Measurements from ENCODE around the gene DYNLT1. TPM values are rescaled to one million over a fixed set of nuclear protein-coding genes. Genes with fewer than 3 reads are reported as not detected.
"Not testable (repeated sequence)": the region's sequence is repeated elsewhere in the genome, so short reads cannot be mapped to it uniquely, and the experiment has no call there.

Gene DYNLT1
- total RNA-seq, 3 donors from 2014 or later (not counting 1 experiment from before 2014, with no cell fraction given) = 85.7 to 106 (median 86.8) TPM

DNA sequence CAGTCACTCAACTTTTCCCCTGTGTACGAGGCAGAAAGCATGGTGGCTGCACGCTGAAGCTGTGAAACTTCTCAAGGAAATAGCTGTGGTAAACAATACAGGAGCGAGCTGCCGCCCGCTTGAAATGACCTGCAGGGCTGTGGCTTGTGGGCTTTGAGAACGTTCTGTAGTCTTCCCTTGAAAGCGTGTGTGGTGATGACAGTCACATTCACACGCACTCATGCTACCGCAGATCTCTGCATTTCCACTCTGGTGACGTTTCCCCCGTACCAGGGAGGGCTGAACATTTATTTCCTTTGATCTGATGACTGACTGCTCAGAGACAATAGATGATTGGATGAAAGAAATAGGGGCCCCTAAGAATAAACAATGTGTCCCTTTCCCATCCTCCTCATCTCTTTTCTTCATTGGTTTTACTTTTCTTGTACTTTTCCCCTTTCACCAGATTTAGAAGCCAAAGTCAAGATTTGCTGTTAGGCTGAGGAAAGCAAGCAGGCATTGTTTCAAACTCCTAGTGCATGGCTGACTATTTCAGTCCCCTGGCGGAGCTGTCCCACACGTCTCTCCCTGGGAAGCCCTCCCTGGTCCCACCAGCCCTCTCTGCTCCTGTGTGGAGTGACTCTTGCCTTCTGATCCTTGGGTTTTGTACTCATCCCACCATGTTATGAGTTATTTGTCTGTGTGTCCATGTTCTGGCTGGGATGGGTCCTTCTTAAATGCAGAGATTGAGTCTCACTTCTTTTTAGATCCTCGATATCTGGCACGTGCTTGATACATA is 9.2 kb upstream of the DYNLT1 start:
- 16% methylated on average over 15 of the region's 15 CpGs for WGBS (ENCODE audit: insufficient coverage)

DNA sequence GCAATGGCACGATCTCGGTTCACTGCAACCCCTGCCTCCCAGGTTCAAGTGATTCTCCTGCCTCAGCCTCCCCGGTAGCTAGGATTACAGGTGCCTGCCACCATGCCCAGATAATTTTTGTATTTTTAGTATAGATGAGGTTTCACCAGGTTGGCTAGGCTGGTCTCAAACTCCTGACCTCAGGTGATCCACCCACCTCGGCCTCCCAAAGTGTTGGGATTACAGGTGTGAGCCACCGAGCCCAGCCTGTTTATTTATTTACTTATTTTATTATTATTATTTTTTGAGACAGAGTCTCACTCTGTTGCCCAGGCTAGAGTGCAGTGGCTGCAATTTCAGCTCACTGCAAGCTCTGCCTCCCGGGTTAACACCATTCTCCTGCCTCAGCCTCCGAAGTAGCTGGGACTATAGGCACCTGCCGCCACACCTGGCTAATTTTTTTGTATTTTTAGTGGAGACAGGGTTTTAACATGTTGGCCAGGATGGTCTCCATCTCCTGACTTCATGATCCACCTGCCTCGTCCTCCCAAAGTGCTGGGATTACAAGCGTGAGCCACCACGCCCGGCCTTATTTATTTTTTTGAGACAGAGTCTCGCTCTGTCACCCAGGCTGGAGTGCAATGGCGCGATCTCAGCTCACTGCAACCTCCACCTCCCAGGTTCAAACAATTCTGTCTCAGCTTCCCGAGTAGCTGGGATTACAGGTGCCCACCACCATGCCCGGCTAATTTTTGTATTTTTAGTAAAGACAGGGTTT is 7.6 kb upstream of the DYNLT1 start:
- Mint-ChIP-seq H3K27ac (peak overlapping the region; percentile 96 to 99), H3K4me3 (peak overlapping the region; percentile 80), H3K4me1 (peaks cover 65 to 67% of the 10 kb centered on the region in 2 donors)
- intact Hi-C loops (cut with micrococcal nuclease) = loop anchor here (2.0 to 10.0 kb wide), 6 partner anchors 85 to 1323 kb away; no protein-coding TSS in a partner anchor
- H3K27me3 Mint-ChIP-seq (ENCODE audit: low read depth in 2 of 2); ATAC-seq; H3K36me3 ChIP-seq (ENCODE audit: control insufficient read depth, insufficient read depth, low read length); H3K9me3 Mint-ChIP-seq; H3K27me3 ChIP-seq (ENCODE audit: control insufficient read depth, insufficient read depth, low read length); H3K4me3 ChIP-seq (ENCODE audit: low read length); H3K36me3 Mint-ChIP-seq; H3K9me3 ChIP-seq (ENCODE audit: control insufficient read depth, insufficient read depth, low read length): not testable (repeated sequence)
- Histone ChIP-seq H3K27ac (ENCODE audit: low read length) (peak overlapping the region; percentile 98), H3K4me1 (ENCODE audit: control insufficient read depth, insufficient read depth, low read length) (peaks cover 75% of the 10 kb centered on the region)
- peak in 1 of 2 donors; percentile 10 for DNase-seq
- WGBS (ENCODE audit: insufficient coverage) = 71% methylated on average over 15 of the region's 17 CpGs

More for the DNA sequence above, 9.2 kb upstream of the DYNLT1 start:
- Histone ChIP-seq H3K36me3 (ENCODE audit: control insufficient read depth, insufficient read depth, low read length) (peaks cover 9% of the 10 kb centered on the region), H3K4me1 (ENCODE audit: control insufficient read depth, insufficient read depth, low read length) (peaks cover 73% of the 10 kb centered on the region), H3K9me3 (ENCODE audit: control insufficient read depth, insufficient read depth, low read length) (no peaks in the 10 kb centered on the region), H3K27me3 (ENCODE audit: control insufficient read depth, insufficient read depth, low read length) (no peaks in the 10 kb centered on the region), H3K27ac (ENCODE audit: low read length) (peak overlapping the region; percentile 98), H3K4me3 (ENCODE audit: low read length) (no peak overlapping the region)
- H3K9me3 Mint-ChIP-seq = no peaks in the 10 kb centered on the region
- H3K4me3 Mint-ChIP-seq = peak overlapping the region; percentile 80
- H3K4me1 Mint-ChIP-seq = peaks cover 61 to 63% of the 10 kb centered on the region in 2 donors
- DNase-seq = peak; percentile 81 to 98
- intact Hi-C loops (cut with micrococcal nuclease) = loop anchor here (1.0 to 10.0 kb wide), 8 partner anchors 34 to 1321 kb away; no protein-coding TSS in a partner anchor
- H3K27me3 Mint-ChIP-seq (ENCODE audit: low read depth in 2 of 2) = no peaks in the 10 kb centered on the region
- H3K36me3 Mint-ChIP-seq = no peaks in the 10 kb centered on the region
- ATAC-seq = peak; percentile 65 to 84 (median 81)
- TF ChIP-seq, protein P1, sequence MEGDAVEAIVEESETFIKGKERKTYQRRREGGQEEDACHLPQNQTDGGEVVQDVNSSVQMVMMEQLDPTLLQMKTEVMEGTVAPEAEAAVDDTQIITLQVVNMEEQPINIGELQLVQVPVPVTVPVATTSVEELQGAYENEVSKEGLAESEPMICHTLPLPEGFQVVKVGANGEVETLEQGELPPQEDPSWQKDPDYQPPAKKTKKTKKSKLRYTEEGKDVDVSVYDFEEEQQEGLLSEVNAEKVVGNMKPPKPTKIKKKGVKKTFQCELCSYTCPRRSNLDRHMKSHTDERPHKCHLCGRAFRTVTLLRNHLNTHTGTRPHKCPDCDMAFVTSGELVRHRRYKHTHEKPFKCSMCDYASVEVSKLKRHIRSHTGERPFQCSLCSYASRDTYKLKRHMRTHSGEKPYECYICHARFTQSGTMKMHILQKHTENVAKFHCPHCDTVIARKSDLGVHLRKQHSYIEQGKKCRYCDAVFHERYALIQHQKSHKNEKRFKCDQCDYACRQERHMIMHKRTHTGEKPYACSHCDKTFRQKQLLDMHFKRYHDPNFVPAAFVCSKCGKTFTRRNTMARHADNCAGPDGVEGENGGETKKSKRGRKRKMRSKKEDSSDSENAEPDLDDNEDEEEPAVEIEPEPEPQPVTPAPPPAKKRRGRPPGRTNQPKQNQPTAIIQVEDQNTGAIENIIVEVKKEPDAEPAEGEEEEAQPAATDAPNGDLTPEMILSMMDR (IDR thresholded peaks at IDR 0.05) = no peak
- H3K27ac Mint-ChIP-seq = peak overlapping the region; percentile 96 to 99

DNA sequence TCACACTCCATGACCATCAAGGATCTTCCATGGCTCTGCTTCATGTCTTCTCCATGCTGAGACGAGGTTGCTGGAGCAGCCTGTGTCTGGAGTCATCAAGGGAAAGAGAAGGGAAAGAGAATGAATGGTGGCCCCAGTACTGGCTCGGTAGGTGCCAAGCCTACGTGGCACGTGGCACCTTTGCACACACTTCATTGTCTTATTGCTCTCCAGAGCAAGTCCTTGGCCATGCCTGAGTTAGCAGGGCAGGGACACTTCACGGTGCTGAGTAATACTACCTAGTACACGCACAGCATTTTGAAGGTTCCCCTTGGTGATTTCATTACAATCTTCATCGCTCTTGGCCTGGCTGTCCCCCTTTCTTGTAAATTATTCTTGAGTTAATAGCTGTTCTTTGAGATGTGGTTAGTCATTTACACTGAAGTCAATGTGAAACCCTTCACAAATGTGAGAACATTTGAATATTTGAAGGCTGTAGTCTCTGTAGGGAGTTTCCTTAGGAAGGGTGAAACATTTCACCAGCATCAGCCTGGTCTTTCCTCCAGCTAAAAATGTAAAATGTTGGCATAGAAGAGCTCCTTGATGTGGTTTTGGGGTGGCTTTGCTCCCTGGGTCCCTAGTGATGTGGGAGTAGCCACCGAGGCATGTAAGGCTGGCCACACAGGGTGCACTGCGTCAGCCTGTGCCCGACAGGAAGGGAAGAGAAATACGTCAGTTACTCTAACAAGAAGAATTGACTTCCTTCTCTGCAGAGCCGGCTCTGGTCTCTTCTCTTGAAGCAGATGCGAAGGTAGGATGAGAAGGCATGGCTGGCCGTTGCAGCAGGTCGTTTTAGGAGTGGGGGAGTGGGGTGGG is 5.0 kb upstream of the DYNLT1 start, which contains the start of gene SYTL3:
TSS of gene SYTL3 (plus strand) at position 766 of the 855 bp plus-strand sequence. CDS start 13,215 bp downstream, outside the sequence.
- 32% methylated on average over 13 of the region's 15 CpGs for WGBS (ENCODE audit: insufficient coverage)
- TF ChIP-seq, protein P1 (IDR thresholded peaks at IDR 0.05) = no peak
- Mint-ChIP-seq H3K27me3 (ENCODE audit: low read depth in 2 of 2) (no peaks in the 10 kb centered on the region), H3K9me3 (no peaks in the 10 kb centered on the region), H3K4me3 (peak within 1 kb of the TSS; percentile 87), H3K4me1 (peaks cover 57 to 62% of the 10 kb centered on the region in 2 donors), H3K27ac (peak within 1 kb of the TSS; percentile 96 to 99), H3K36me3 (no peaks in the 10 kb centered on the region)
- Histone ChIP-seq H3K4me3 (ENCODE audit: low read length) (peak within 1 kb of the TSS; percentile 41), H3K9me3 (ENCODE audit: control insufficient read depth, insufficient read depth, low read length) (no peaks in the 10 kb centered on the region), H3K4me1 (ENCODE audit: control insufficient read depth, insufficient read depth, low read length) (peaks cover 66% of the 10 kb centered on the region), H3K36me3 (ENCODE audit: control insufficient read depth, insufficient read depth, low read length) (peaks cover 2% of the 10 kb centered on the region), H3K27ac (ENCODE audit: low read length) (peak within 1 kb of the TSS; percentile 84), H3K27me3 (ENCODE audit: control insufficient read depth, insufficient read depth, low read length) (no peaks in the 10 kb centered on the region)
- DNase-seq = peak; percentile 62 to 95
- ATAC-seq = peak; percentile 47 to 73 (median 60)
- intact Hi-C loops (cut with micrococcal nuclease) = loop anchor here (1.0 to 10.0 kb wide), 6 partner anchors 82 to 1325 kb away; no protein-coding TSS in a partner anchor
